Inflammatory macrophage (primary cell): ENCODE measurements around the gene CMTM2.
"Not testable (repeated sequence)": the region's sequence is repeated elsewhere in the genome, so short reads cannot be mapped to it uniquely, and the experiment has no call there.

Experiments used
- DNase-seq, 2 donors: peaks; one replicate each; pipeline ENCODE4 v3.0.0-alpha.2; 2020 to 2022

Gene CMTM2

GRCh38 chr16:66610111-66610820, 31.0 kb downstream of the CMTM2 start:
- DNase-seq, result no peak

GRCh38 chr16:66611911-66612310, 32.6 kb downstream of the CMTM2 start:
- DNase-seq, result not testable (repeated sequence)

GRCh38 chr16:66612422-66612821, 33.2 kb downstream of the CMTM2 start:
- DNase-seq, result no peak

GRCh38 chr16:66614161-66614802, 35.0 kb downstream of the CMTM2 start:
- no peak for DNase-seq

GRCh38 chr16:66616169-66616568, 36.9 kb downstream of the CMTM2 start:
- no peak for DNase-seq

- peak; percentile 32 to 34 for DNase-seq
Measured at GRCh38 chr16:66616592-66616991, 37.3 kb downstream of the CMTM2 start.

- DNase-seq, result no peak
Measured at GRCh38 chr16:66617010-66617434, 37.8 kb downstream of the CMTM2 start.

- DNase-seq, result no peak
Measured at GRCh38 chr16:66617728-66618127, 38.5 kb downstream of the CMTM2 start.

GRCh38 chr16:66618588-66619375, 39.5 kb downstream of the CMTM2 start:
- DNase-seq, result no peak

GRCh38 chr16:66619534-66620428, 40.5 kb downstream of the CMTM2 start:
- DNase-seq, result peak; percentile 43 to 51

- no peak for DNase-seq
Measured at GRCh38 chr16:66620429-66620795, 41.1 kb downstream of the CMTM2 start.

- no peak for DNase-seq
Measured at GRCh38 chr16:66621973-66622372, 42.7 kb downstream of the CMTM2 start.

GRCh38 chr16:66622863-66623262, 43.6 kb downstream of the CMTM2 start:
- DNase-seq, result no peak

GRCh38 chr16:66623755-66624154, 44.5 kb downstream of the CMTM2 start:
- no peak for DNase-seq

- DNase-seq, result not testable (repeated sequence)
Measured at GRCh38 chr16:66627611-66628378, 48.5 kb downstream of the CMTM2 start.

- DNase-seq, result no peak
Measured at GRCh38 chr16:66629856-66630255, 50.6 kb downstream of the CMTM2 start.

GRCh38 chr16:66630561-66631260, 51.4 kb downstream of the CMTM2 start:
- DNase-seq, result not testable (repeated sequence)

- DNase-seq, result not testable (repeated sequence)
Measured at GRCh38 chr16:66631558-66631957, 52.3 kb downstream of the CMTM2 start.

- no peak for DNase-seq
Measured at GRCh38 chr16:66634527-66635196, 55.4 kb downstream of the CMTM2 start.

GRCh38 chr16:66635406-66635805, 56.1 kb downstream of the CMTM2 start:
- DNase-seq, result no peak
